ENCODE measurements around the gene YBX1.
"Not testable (repeated sequence)": the region's sequence is repeated elsewhere in the genome, so short reads cannot be mapped to it uniquely, and the experiment has no call there.

DNA sequence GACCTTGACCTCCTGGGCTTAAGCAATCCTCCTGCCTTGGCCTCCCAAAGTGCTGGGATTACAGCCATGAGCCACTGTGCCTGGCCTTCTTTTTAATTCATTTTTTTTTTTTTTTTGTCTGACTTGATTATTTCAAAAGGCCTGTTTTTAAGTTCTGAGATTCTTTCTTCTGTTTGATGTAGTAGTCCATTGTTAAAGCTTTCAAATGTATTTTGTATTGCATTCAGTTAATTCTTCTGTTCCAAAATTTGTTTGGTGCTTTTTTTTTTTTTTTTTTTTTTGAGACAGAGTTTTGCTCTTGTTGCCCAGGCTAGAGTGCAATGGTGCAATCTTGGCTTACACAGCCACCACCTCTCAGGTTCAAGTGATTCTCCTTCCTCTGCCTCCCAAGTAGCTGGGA is 32.2 kb downstream of the YBX1 start:
- TF ChIP-seq, protein P1, sequence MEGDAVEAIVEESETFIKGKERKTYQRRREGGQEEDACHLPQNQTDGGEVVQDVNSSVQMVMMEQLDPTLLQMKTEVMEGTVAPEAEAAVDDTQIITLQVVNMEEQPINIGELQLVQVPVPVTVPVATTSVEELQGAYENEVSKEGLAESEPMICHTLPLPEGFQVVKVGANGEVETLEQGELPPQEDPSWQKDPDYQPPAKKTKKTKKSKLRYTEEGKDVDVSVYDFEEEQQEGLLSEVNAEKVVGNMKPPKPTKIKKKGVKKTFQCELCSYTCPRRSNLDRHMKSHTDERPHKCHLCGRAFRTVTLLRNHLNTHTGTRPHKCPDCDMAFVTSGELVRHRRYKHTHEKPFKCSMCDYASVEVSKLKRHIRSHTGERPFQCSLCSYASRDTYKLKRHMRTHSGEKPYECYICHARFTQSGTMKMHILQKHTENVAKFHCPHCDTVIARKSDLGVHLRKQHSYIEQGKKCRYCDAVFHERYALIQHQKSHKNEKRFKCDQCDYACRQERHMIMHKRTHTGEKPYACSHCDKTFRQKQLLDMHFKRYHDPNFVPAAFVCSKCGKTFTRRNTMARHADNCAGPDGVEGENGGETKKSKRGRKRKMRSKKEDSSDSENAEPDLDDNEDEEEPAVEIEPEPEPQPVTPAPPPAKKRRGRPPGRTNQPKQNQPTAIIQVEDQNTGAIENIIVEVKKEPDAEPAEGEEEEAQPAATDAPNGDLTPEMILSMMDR (conservative IDR thresholded peaks at IDR 0.05; ENCODE audit: low read depth, low read length), result not testable (repeated sequence)
- TF ChIP-seq EZH2phosphoT487 (IDR thresholded peaks at IDR 0.05; ENCODE audit: borderline replicate concordance, low read length); EZH2 (IDR thresholded peaks at IDR 0.05; ENCODE audit: low read length, unreplicated experiment): not testable (repeated sequence)
